OCI-LY1 (cell line): ENCODE results near the gene BMF.
"Not testable (repeated sequence)": the region's sequence is repeated elsewhere in the genome, so short reads cannot be mapped to it uniquely, and the experiment has no call there.

Experiments used
- CTCF ChIP-seq: fragments of 200-600 bp; sonication (generic), shearing (Covaris generic); IDR thresholded peaks from 2 replicates; pipeline ENCODE4 v1.5.1; 2017; ENCODE audit warnings: mild to moderate bottlenecking, antibody characterized with exemption, low read length, moderate library complexity, mixed read lengths
- EZH2 ChIP-seq: fragments of 200-600 bp; sonication (generic), shearing (Covaris generic); IDR thresholded peaks from 2 replicates; pipeline ENCODE4 v1.8.0; 2017; ENCODE audit warnings: borderline replicate concordance, mixed run types, mild to moderate bottlenecking, antibody characterized with exemption, low read length, moderate library complexity, mixed read lengths

- TF ChIP-seq CTCF, EZH2: not testable (repeated sequence)
Measured at GRCh38 chr15:40073716-40074490, 34.8 kb downstream of the BMF start.
